ENCODE results near the gene HEATR5B.
"Not testable (repeated sequence)": the region's sequence is repeated elsewhere in the genome, so short reads cannot be mapped to it uniquely, and the experiment has no call there.

HEATR5B gene

DNA sequence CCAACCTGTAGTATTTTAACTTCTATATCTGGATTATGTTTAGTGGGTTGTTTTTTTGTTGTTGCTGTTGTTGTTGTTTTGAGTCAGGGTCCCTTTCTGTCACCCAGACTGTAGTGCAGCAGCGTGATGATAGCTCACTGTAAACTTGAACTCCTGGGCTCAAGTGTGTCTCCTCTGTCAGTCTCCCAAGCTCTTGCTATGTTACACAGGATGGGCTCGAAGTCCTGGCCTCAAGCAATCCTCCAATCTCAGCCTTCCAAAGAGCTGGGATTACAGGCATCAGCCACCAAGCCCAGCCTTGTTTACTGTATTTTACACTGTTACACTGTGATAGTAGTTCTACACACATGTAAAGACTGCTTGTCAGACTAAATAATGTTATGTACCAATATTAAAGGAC, 108.1 kb downstream of the HEATR5B start:
- no peak for DNase-seq

DNA sequence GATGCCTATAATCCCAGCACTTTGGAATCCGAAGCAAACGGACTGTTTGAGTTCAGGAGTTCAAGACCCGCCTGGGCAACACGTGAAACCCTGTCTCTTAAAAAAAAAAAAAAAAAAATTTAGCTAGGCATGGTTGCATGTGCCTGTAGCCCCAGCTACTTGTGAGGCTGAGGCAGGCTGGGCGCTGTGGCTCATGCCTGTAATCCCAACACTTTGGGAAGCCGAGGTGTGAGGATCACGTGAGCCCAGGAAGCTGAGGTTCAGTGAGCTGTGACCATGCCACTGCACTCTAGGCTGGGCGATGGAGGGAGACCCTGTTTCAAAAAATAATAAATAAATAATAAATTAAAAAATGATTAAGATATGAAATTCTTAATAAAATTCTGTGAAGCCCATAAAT, 108.9 kb downstream of the HEATR5B start:
- no peak for DNase-seq

DNA sequence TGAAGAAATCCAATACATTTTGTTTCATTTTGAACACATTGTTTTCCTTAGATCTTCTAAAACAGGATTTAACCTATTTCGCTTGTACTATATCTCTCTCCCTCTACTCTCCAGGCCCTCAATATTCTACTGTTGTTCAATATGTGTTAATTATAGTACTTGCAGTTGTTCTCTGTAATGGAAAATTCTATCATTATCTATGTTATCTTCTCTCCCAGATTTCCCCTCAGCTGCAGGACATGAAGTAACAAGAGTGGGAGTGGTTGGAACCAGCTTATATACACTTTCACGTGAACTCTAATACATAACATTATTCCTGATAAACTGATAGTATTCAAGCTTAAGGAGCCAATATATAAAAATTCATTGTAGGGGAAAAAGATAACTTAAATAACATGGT, 110.9 kb downstream of the HEATR5B start:
- DNase-seq: no peak

DNA sequence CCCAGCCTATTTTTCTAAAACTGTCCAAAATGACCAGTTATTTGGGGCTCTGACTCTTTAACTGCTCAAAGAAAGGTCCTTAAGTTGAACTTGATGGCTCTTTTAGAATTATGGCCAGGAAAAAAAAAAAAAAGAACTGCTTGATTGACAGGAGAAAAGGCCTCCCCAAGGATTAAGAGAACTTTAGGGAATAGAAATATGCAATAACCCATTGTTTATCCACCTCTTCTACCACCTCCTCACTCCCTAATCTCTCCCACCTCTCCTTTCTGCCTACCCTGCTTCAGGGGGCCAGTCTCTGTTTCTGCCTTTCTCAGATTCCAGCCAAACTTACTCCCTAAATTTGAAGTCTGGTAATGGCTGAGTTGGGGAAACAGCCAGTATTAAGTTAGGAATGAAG, 112.2 kb downstream of the HEATR5B start:
- DNase-seq: no peak

DNA sequence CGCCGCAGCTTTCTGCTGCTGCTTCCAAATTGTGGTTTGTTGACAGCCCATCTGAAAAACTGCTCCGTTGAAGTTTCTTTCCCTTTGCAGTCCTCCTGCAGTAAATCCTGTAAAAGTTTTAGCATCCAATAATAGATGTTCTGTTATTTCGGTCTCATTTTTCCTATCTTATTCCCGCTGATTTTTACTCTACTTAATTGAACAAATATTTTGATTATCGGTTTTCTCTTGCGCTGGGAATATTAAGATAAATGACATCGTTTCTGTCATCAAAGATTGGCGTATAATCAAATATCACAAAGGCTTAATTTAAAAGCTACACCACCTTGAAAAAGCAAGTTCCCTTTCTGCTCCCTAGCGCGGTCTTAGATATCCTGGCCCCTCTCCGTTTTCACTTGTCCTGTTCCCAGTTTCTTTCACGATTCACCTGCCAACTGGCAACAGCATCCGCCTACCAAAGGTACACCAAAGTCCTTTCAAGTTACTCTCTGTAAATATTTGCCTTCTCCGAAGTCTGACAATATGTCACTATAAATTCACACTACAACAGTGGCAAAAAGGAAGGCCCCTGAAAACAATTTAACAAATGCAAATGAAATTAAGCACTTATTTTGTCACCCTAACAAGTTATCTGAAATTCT, 116.8 kb downstream of the HEATR5B start:
- no peak for DNase-seq

DNA sequence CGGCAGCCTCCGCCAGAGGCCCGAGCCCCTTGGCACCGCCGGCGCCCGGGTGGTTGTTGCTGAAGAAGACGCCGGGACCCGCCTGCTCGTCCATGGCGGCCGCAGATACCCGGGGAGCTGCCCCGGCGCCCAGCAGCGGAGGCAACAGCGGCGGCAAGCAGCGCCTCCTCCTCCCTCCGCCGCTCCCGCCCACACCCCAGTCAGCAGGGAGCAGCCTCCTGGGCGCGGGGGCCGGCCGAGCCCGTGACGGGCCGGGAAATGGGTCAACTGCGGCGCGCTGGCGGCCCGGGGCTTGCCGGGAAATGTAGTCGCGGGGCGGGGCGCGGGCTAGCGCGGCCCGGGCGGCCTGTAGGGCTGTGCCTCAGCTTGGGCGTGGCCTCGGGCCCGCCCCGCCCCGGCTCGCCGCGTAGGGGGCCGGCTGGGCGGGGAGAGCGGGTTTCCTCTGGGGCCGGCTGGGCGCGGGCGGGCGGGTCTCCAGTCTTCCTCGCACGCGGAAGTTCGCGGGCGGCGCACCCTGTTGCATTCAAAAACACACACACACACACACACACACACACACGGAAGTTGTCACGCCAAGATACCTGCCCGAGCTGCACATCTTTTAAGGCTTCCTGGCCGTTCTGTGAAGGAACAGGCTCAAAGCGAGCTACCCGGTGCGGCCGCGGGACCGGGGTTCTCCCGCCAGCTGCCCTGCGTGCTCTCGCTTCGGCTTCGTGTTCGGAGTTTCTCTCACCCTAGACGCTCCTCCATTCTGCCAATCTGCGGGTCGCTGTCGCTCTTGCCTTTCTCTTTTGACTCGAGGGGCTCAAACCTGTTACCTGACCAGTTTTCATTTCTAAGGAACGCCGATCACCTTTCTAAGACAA, 117.6 kb downstream of the HEATR5B start, which contains the start of gene STRN:
STRN (minus strand) TSS at position 167 of the 866 bp plus-strand sequence; CDS start at position 94, 73 bp downstream.
- DNase-seq: peak; percentile 94 to 98

DNA sequence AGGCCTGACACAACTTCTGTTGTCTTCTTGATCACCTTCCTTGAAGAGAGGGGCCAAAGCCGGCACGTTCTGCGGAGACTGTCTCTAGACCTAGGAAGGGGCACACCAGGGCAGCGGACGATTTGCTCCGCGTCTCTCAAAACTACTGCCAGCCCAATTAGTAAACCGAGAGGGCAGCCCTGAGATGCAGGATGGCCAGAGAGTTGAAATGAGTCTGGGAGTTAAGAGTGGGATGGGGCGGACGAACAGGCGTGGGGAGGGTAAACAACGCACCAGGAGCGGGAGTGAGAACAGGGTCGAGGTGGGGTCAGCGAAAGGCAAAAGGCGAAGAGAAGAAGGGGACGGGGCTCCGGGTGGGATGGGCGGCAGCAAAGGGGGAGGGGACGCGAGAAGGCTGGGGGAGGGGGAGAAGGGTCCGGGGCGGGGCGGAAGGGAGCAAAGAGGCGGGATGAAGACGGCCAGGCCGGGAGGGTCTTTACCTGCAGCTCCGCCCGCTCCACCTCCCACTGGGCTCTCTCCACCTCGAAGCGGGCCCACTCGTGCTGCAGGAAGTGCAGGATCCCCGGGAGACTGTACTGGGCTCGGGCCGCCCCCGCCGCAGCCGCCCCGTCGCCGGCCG, 118.3 kb downstream of the HEATR5B start:
- DNase-seq: peak in 1 of 2 donors; percentile 25

DNA sequence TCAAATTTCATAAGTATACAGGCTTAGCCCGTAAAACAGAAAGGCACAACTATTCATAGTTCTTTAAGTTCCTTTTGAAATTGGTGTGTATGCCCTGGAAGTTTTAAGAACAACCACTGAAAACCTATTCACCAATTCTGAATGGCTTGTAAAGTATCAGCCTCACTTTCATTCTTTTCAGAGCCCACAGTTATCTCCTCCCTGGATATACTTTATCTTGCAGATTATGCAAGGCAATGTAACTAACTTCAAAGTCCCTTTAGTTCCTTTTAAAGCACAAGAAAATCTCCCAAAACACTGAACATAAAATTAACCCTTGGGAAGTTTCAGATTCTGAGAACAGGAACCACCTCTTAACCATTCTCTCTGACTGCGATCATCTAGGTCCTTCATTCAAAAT, 119.0 kb downstream of the HEATR5B start:
- DNase-seq: no peak

DNA sequence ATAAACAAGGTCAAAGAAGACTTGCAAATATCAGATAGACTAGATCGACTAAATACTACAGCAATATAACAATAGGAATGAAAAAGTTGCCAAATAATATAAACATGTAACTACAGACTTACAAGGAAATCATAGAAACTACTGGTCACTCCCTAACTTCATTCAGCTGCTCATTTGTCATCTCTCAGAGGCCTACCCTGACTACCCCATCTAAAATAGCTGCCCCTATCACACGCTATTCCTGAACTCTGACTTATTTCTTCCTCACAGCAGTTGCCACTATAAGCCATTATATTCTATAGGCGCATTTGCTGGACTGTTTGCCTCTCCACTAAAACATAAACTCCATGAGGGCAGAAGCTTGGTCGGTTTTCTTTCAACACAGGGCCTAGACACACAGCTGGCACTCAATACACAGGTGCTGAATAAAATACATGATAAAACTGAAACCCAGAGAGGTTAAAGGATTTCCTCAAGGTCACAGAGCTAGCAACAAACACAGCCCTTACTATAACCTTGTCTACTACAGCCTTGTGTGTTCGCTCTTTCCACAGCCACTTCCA, 119.6 kb downstream of the HEATR5B start:
- no peak for DNase-seq

DNA sequence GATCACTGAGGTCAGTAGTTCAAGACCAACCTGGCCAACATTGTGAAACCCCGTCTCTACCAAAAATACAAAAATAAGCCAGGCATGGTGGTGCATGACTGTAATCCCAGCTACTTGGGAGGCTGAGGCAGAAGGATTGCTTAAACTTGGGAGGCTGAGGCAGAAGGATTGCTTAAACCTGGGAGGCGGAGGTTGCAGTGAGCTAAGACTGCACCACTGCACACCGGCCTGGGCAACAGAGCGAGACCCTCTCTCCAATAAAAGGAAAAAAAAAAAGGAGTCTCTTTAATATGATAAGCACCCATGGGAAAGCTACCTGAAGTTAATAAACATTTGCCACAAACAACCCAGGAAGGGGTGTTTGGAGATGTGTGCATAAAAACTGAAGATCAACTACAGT, 120.4 kb downstream of the HEATR5B start:
- no peak for DNase-seq

DNA sequence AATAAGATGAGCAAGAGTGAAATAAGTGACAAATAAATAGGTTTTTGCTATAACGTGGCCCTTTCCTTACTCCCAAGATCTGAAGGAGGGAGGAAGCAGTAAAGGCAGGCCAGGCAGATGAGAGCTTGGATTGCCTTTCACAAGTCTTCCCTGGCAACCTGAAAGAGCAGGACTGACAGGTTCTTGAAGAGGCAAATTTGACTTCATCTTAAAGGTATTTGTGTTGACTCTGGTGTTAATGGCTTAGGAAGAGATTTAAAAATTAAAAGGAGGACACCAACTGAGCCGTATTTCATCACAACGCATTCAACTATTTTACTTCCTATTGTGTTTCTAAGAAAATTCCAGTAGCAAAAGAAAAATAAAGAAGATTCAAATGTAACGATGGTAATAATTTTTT, 121.1 kb downstream of the HEATR5B start:
- DNase-seq: no peak

DNA sequence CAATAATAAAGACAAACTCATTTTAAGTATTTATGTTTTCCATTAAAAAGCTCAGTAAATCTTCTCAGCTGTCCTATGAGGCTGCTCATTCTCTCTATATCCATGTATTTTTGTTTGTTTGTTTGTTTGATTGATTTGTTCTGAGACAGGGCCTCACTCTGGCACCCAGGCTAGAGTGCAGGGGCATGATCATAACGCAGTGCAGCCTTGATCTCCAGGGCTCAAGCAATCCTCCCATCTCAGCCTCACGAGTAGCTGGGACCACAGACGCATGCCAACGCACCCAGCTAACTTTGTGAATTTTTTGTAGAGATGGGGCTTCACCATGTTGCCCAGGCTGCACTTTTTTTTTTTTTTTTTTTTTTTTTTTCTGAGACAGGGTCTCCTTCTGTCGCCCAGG, 123.4 kb downstream of the HEATR5B start:
- no peak for DNase-seq

DNA sequence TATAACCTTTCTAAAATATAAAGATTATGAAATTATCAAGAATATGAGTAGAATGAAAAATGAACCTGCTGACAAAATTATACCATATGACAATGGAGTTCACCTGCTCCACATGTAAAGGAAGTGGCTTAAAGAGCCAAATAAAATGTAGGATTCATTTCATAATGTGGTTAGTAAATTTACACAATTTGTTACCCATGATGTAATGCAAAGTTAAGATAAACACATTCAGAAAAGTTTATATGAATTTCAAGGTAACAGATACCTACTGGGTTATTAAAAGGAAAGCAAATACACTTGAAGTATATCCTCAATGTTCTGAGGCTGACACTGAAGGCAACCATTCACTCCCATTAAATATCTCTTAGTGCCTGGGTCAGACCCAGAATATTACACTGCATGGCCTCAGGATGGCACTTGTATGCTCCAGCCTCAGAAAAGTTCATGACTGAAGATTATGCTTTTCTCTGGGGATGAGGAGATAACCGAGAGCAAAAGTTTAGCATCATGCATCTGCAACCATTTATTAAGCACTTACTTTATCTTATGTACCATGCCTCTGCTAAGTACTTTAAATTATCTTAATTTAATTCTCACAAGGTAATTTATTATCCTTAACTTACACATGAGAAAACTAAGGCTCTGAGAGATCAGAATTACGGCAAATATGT, 124.0 kb downstream of the HEATR5B start:
- DNase-seq: no peak

DNA sequence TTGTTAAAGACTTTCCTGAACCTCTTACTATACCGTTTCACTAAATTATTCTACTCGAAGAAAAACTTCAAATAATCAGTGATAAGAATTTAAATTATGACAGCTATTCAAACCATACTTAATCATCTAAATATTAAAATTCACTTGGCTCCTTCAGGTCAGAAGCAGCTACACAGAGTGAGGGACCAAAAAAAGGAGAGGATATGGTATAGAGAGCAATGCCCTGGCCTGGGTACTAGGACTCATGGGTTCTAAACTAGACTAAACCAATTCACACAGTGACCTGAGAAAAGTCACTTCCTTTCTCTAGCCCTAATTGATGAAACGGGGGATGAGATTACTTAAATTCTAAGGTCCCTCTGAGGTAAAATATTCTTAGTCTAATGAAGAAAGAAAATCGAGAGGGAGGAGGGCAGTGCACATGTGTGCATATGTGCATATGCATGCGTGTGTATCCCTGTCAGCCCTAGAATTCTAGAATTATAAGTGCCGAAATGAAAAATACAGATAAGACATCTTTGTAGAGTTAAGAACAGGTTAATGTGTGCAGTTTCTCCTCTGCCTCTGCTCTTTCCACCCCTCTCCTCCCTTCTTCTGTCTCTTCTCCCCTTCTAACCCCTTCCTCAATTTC, 129.1 kb downstream of the HEATR5B start:
- no peak for DNase-seq

DNA sequence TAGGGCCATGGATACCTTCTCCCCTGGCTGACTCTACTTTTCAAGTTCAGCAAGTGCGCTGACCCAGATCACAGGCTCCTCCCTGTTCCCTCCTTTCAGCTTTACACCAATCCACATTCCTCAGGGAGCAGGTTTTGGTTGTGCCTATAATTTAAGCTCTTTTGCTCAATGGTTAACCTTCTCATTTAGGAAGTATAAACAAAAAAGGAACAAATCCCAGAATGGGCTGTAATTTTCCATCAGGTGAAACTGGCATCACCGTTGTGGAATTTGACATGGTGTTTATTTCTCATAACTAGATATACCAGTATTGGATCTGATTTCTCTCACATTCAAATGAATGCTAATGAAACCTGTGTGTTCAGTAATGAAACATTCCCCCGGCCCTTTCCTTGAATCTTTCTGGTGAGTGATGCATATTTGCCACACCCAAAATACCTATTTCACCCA, 131.4 kb downstream of the HEATR5B start:
- DNase-seq: no peak

DNA sequence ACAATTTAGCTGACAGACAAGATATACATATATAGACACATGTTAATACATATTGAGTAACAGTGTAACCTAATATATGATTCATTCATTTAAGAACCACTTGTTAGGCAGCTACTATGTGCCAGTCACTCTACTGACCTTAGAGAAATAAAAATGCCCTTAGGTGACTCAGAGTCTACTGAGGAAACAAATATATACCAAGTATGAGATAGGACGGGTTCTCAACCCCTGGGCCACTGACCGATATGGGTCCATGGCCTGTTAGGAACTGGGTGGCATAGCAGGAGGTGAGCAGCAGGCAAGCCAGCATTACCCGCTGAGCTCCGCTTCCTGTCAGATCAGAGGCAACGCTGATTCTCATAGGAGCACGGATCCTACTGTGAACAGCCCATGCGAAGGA, 132.6 kb downstream of the HEATR5B start:
- DNase-seq: no peak

DNA sequence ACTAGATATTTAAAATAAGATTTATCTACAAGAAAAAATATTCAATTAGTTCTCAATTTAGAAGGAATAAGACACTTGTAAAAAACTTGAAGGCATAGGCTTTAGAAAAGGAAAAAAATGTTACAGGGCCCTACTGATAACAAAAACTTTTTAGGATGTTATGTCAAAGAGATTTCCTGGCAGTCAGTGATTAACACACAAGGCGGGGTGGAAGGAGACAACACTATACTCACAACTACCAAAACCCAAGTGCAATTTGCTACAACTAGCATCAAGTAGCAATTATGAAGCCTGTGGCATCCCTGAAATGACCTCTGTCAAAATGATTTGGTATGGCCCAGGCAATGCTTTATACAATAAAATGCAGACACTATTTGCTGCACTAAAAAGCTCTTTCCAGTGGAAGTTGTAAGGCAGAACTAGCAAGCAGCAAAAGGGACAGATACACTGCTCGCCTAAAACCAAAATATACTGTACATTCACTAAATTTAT, 133.1 kb downstream of the HEATR5B start:
- DNase-seq: no peak

DNA sequence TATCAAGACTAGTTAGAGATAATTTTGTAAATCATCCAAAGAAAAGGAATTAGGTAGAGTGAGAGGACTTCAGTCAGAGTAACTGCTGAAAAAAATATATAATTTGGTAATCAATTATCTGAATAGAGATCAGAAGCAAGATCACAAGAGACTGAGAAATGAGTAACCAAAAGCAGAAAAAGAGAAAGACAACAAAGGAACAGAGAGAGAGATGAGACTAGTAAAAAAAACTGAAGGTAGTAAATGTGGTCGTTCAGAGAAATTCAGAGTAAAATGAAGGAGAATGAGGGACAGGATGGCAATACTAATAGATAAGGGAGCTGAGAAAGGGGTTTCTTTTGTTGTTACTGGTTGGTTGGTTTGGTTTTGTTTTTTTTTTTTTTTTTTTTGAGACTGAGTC, 134.3 kb downstream of the HEATR5B start:
- no peak for DNase-seq

DNA sequence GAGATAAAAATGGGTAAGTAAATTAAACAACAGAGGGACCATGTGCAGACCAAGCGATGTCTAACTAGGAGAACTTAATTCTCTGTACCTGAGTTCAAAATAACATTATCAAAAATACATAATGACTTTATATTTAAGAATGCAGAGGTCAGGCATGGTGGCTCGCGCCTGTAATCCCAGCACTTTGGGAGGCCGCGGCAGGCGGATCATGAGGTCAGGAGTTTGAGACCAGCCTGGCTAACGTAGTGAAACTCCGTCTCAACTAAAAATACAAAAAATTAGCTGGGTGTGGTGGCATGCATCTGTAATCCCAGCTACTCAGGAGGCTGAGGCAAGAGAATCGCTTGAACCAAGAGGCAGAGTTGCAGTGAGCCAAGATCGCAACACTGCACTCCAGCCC, 138.9 kb downstream of the HEATR5B start:
- DNase-seq: not testable (repeated sequence)

DNA sequence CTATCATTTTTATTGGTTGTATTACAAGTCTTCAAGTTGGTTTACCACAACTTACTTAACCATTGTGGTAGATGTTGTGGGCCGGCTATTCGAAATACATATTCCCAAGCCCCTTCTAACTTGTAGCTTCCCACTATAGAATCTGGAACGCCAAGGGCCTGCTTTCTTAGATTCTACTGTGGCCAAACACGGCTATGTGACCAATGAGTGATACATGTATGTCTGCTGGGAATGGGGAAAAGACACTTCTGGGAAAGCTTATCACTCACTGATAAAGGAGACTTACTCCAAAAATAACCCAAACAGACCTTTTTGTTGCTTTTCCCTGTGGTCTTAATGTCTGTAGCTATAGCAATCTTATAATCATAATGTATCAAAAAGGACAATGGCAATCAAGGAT, 142.3 kb downstream of the HEATR5B start:
- no peak for DNase-seq

DNA sequence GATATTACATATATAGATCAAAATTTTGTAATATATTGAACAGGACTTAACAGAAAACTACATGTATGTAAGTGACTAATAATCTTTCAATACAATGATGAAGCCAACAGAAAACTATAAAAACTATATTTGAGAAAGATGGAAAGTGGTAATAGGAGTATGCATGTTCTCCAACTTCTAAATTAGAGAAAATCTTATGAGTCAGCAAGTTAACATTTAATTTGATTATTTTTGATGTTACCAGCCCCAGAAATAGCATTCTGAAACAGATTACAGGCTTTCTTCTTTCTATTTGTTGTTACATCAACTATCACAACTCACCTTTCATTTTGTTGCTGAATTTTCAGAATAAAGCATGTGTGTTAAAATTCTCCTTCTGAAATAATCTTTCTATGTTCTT, 147.6 kb downstream of the HEATR5B start:
- not testable (repeated sequence) for DNase-seq

DNA sequence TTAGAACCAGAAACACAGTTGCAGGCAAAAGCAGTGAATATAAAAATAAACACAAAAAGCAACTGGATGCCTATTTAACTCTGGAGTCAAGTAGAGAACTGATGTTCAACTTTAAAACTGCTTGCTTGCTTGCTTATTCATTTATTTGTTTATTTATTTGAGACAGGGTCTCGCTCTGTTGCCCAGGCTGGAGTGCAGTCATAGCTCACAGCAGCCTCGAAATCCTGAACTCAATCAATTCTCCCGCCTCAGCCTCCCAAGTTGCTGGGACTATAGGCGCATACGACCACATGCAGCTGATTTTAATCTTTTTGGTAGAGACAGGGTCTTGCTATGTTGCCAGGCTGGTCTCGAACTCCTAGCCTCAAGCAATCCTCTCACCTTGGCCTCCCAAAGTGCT, 152.5 kb downstream of the HEATR5B start:
- not testable (repeated sequence) for DNase-seq
